NCI-H2081 (cell line): Measurements from ENCODE around the gene DICER1.
"Not testable (repeated sequence)": the region's sequence is repeated elsewhere in the genome, so short reads cannot be mapped to it uniquely, and the experiment has no call there.

Experiments
- DNase-seq, 2 experiments: peaks; one replicate each; lab custom pipeline; 2025; lab: John Stamatoyannopoulos, UW

DICER1 gene, protein sequence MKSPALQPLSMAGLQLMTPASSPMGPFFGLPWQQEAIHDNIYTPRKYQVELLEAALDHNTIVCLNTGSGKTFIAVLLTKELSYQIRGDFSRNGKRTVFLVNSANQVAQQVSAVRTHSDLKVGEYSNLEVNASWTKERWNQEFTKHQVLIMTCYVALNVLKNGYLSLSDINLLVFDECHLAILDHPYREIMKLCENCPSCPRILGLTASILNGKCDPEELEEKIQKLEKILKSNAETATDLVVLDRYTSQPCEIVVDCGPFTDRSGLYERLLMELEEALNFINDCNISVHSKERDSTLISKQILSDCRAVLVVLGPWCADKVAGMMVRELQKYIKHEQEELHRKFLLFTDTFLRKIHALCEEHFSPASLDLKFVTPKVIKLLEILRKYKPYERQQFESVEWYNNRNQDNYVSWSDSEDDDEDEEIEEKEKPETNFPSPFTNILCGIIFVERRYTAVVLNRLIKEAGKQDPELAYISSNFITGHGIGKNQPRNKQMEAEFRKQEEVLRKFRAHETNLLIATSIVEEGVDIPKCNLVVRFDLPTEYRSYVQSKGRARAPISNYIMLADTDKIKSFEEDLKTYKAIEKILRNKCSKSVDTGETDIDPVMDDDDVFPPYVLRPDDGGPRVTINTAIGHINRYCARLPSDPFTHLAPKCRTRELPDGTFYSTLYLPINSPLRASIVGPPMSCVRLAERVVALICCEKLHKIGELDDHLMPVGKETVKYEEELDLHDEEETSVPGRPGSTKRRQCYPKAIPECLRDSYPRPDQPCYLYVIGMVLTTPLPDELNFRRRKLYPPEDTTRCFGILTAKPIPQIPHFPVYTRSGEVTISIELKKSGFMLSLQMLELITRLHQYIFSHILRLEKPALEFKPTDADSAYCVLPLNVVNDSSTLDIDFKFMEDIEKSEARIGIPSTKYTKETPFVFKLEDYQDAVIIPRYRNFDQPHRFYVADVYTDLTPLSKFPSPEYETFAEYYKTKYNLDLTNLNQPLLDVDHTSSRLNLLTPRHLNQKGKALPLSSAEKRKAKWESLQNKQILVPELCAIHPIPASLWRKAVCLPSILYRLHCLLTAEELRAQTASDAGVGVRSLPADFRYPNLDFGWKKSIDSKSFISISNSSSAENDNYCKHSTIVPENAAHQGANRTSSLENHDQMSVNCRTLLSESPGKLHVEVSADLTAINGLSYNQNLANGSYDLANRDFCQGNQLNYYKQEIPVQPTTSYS (N-terminal part only)

DNA sequence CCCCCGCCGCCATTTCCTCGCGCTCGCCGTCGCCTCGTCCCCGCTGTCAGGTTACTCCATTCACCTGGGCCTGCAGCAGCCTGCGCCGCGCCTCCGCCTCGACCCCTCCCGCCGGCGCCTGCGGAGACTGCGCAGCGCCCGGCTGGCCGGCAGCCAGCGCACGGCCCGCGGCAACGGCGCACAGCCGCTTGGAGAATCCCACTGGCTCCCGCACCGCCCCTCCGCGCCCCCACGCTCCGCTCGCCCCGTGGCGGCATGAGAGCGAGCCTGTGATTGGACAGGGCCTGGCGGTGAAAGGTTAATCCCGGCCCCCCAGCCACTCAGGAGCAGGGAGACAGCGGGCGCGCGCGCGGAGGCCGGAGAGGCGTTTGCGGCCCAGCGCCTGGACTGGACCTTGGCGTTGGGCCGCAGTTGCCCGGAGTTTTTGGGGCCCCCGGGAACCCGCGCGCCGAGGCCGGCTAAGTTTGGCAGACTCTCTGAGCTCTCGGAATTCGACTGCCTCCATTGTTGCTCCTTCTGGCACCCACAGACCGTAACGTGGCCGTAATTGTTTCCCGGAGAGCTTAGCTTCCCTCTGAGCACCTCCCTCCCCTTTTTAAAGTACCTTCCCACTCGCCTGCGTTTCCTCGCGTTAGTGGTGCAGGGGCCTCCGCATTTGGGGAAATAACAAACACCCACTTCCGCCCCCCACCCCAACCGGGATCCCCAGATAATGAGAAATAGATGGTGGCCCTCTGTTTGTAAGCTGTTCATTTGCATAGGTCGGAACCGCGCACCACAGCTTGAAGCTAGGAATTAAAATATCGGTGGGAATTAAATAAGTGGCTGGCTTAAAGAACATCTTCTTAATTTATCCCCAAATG, at the start of gene DICER1:
Gene DICER1 (minus strand): TSS at position 203 of the 863 bp plus-strand sequence. CDS start 24,071 bp downstream, outside the sequence.
- peak; percentile 95 to 96 for DNase-seq

DNA sequence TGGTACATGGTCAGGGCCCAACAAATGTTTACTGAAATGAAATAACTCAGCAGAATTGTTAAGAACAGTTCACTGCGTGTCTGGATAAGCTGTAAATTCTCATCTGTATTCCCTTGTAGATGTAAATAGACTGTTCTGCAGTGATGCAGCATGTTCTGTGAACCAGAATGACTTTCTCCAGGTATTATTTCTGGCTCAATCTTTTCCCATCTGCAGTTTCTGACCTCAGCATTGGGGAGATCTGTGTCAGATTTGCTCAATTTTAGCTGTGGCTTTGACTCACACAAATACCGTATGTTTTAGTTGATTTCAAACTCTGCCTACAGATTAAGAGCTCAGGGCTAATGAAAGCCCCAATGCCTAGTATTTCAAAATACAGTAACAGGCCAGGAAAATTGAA, 49.2 kb upstream of the DICER1 start:
- no peak for DNase-seq

DNA sequence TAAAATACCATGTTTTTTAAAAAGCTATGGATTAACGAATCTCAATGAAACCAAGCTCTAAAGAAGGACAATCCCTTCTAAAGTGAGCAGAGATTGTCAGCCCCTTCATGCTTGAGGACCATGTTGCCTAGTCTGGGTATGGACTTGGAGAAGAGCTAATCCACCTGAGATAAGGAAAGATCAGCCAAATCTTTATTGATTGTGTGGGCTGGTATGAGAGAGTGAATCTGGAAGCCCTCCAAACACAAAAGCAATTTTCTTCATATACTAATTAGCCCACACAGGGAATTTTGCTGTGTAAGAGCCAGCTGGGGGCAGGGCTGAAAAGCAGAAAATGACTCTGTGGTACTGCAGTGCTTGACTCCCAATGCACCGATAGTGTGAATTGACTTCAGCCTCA, 47.4 kb upstream of the DICER1 start:
- no peak for DNase-seq

DNA sequence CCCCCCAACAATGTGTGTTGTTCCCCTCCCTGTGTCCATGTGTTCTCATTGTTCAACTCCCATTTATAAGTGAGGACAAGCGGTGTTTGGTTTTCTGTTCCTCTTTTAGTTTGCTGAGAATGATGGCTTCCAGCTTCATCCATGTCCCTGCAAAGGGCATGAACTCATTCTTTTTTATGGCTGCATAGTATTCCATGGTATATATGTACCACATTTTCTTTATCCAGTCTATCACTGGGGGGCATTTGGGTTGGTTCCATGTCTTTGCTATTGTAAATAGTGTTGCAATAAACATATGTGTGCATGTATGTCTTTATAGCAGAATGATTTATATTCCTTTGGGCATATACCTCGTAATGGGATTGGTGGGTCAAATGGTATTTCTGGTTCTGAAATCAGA, 44.4 kb upstream of the DICER1 start:
- DNase-seq: not testable (repeated sequence)

GRCh38 chr14:95200404-95200803, 43.1 kb upstream of the DICER1 start:
- DNase-seq: no peak

- DNase-seq: no peak
These were observed 42.1 kb upstream of the DICER1 start for GRCh38 chr14:95199298-95199983.

DNA sequence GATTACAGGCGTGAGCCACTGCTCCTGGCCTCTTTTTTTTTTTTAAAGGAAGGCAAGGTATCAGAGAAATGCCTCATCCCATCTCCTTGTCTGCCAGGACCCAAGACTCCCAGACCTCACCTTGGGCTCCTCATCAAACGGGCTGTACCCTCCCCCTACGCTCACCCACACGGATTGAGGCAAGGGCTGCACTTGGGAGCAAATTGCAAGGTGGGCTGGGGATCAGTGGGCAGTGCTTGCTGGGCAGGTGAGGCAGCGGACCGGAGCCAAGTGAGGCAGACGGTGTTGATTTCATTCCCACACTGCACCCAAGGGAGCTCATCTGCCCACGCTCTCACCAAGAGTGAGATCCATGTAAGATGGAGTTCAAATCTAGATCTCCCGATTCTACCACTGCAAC, 41.0 kb upstream of the DICER1 start:
- DNase-seq: no peak

DNA sequence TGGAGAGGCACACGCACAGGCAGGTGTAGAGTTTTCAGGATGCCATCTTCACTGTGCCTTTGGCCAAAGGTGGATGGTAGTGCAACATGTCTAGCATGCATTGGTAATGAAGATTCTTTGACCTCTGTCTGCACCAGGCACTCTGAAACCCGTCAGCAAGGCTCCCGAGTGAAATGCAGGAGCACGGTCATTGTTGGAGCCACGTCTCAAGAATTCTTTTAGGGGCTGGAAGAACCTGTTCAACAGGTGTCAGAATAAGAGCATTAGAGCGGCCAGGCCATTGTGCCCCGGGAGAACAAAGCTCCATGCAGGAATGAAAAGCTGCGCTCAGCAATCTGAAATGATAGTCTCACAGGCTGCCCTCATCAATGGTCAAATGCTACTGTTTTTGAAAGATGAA, 40.2 kb upstream of the DICER1 start:
- DNase-seq: no peak

DNA sequence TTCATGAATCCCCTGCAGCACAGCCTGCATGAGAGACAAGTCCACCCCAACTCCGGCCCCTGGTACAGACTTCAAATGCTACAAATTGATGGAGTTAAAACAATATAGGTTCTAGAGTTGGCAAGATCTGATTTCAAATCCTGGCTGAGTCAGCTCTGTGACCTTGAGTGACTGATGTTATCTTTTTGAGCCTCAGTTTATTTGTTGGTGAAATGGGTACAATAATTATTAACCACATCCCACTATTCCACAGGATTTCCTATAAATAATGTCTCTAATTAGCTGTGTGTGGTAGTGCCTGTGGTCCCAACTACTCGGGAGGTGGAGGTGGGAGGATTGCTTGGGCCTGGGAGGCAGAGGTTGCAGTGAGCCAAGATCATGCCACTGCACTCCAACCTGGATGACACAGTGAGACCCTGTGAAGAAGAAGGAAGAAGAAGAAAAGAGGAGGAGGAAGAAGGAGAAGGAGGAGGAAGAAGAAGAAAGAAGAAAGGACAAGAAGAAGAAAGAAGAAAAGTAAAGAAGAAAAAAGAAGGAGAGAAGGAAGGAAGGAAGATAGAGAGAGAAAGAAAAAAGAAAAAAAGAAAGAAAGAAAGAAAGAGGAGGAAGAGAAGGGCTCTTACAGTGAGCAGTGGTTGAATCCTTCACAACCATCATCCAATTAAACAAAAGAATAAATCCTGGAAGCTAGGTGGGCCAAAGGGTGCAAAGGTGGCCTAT, 39.7 kb upstream of the DICER1 start:
- DNase-seq: no peak

DNA sequence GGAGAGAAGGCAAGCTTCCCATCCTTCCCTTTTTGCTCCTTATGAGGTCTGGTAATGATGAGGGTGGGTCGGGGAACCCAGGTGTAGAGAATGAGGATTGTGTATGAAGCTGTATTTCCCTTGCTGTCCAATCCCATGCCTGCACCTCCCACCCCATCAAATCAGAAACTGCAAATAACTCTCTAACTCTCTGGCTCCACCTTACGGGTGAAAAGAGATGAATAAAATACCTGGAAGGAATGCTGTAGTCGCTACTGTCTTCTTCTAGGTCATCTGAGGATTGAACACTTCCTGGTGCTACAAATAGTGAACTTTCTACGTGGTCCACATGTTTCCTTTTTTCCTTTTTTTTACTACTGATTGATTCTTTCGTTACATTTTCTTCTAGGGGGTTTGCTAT, 38.9 kb upstream of the DICER1 start:
- no peak for DNase-seq

DNA sequence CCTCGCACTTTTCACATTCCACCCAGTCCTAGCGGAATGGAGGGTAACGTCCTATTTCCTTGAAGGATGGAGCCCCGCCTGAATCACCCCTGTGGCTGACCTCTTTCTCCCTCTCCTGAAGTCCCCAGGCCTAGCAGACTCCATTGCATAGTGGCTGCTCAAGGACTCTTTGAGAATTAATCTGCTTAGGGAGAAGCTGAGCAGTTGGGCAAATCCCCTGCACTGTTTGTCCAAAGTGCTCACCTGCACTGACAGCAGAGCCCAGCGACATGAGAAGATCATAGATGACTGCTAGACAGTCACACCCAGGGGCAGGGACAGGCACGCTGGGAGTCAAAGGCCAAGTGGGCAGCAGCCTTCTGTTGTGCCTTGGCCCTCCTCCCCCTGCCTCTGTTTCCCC, 37.7 kb upstream of the DICER1 start:
- no peak for DNase-seq

DNA sequence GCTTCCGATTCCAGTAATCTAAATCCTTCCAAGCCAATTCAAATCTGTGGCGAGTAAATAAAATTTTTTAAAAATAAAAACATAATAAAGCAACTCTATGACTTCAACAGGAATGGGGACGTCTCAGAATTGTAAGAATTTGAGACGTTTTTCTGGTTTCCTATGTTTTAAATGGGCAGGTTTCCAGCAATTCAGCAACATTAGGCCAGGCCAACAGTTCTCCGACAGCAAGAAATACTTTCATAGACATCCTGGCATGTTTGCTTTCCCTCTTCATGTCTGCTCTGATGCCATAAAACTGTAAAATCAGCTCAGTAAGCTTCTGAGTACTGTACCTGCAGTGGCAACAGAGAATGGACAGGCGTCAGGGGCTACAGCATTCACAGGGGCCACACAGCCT, 35.8 kb upstream of the DICER1 start:
- DNase-seq: no peak

DNA sequence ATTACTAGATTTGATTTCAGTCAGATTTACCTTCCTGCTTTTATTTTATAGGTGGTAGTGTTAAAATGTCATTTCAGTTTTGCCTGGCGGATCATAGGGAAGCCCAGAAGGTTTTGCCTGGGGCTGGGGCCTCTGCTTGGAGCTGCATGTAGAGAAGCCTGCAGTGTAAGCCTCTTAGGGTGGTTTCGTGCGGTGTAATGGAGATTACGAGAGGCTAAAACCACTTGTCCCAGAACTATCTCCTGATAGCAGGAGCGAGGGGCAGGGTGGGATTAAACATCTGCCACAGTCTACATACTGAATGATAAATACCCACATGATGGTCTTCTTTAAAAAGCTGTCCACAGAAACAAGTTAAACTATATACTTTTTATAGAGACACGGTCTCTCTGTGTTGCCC, 35.0 kb upstream of the DICER1 start:
- no peak for DNase-seq

GRCh38 chr14:95191445-95192199, 34.3 kb upstream of the DICER1 start:
- no peak for DNase-seq

DNA sequence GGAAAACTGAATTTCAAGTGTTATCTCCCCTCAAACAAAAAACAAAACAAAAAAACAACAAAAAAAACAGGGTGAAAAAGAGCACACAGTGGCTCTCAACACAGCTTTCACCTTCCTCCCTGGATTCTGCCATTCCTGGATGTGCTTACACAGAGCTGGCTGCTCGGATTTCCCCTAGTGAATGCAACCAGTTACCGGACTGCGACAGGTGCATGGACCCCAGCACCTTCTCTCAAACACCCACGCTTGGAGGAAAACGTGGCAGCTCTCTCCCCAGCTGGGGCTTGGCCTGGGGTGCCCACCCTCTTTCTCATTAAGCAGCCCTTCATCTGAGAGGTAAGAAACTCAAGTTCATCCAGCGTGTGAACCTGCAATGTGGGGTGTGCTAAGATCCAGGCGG, 33.5 kb upstream of the DICER1 start:
- DNase-seq: no peak

DNA sequence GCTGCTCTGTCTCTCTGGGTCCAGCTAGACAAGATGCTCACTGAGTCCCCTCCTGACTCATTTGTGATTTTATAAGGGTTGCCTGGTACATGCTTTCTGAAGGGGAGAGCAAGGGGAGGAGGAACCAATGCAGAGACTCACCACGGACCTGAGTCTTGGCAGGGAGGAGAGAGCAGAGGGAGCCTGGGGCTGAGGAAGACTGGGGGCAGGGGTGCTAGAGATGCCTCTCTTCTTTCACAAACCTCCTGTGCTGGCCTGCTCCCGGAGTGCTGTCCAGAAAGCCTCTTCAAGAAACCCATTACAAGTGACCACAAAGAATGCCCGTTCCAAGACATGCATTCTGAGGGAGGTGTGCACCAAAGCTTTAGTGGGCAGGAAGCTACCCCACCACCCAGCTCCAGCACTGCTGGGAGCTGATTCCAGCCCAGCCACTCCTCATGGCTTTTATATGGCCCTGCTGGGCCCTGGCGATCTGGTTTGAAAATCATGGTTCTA, 33.1 kb upstream of the DICER1 start:
- DNase-seq: no peak

DNA sequence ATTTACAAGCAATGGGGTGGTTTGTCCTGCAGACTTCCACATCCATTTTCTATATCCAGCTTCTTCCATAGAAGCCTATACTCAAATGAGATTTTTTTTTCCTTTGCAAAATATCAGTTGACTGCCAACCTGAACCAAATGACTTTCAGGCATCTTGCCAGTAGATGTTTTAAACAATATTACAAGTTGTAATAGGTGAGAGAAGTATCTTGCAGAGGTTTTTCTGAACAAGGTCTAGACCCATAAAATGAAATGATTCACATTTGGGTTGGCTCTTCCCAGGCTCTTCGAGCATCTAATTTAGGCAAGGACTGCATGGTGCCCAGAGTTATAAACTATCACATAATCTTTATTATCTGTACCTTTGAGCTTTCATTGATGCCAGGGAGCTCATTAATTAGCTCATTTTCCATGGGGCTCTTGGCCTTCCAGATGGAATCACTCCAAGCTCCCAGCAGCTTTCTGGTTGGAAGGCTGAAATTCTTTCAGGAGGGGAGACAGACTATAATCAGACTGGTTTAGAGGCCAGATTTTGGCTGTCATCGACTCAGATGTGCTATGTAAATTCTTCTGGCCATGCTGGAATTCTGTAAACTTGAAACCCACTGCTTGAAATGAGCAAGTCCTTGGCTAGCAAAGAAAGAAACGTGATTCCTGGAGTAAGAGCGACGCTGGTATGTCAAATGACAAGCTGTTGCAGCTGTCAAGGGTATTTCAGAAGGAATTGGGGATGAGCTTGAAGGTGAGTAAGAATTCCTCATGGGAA, 32.2 kb upstream of the DICER1 start:
- no peak for DNase-seq

DNA sequence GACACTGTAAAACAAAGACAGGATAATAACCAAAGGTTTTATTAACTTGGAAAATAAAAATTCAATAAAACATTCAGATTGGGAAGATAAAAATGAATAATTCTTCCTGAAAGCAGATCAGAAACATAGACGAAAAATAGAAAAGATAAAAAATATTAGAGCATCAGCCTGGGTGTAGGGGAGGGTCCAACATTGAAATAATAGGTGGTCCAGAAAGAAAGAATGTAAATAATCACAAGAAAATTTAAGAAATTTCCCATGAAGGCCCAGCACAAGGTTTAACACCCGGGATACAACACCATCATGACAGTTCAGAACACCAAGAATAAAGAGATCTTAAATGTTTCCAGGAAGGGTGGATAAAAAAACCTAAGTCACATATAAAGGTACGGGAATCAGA, 31.1 kb upstream of the DICER1 start:
- no peak for DNase-seq
